NCI-H2029 (cell line): Measurements from ENCODE around the gene ZNF133.
"Not testable (repeated sequence)": the region's sequence is repeated elsewhere in the genome, so short reads cannot be mapped to it uniquely, and the experiment has no call there.

Experiments
- DNase-seq: peaks from one replicate; lab custom pipeline; 2025; lab: John Stamatoyannopoulos, UW

Gene ZNF133

DNA sequence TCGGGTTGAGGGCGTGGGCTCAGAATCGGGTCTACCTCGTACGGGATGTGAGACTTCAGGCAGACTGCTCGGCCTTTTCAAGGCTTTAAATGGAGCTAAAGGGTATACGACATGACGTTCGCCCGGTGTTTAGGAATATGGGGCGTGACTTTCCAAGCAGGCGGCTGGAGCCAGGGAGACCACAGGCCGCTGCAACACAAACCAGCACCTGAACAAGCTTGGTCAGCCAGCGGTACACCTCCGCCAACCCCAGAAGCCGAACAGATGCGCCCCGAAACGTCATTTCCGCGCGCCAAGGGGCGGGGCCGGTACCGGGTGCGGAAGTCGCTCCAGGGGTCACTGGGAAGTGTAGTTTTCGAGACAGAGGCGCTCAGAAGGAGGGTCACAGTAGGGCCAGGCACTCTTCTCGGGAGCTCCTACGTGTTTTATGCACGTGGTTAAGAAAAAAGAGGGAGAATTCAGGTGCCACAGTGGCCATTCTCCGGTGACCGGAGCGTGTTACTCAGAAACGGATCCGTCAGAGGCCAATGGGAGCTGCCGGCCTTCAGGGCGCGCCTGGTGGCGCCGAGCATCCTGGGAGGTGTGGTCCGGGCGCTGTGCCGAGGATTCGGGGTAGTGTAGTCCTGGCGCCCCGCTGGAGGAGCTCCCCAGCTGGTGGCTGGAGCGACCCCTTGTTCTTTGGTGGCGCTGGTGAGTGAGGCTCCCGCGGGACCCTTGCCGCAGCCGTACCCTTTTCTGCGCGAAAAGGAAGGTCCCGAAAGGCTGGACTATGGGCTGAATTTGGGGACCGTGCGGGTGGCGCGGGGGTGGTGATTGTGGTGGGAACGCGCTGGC, at the start of gene ZNF133:
Gene ZNF133, plus strand, starts transcription at position 613 of the 834 bp plus-strand sequence. CDS start 17,160 bp downstream, outside the sequence.
- DNase-seq = peak; percentile 91

DNA sequence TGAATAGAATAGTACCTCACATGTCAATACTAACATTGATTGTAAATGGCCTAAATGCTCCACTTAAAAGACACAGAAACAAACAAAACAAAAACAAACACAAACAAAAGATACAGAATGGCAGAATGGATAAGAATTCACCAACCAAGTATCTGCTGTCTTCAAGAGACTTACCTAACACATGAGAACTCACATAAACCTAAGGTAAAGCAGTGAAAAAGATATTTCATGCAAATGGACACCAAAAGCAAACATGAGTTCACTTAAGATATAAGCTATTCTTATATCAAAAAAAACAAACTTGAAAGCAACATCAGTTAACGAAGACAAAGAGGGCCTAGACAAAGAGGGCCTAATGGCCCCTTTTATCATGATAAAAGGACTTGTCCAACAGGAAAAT, 47.3 kb upstream of the ZNF133 start:
- DNase-seq = no peak

DNA sequence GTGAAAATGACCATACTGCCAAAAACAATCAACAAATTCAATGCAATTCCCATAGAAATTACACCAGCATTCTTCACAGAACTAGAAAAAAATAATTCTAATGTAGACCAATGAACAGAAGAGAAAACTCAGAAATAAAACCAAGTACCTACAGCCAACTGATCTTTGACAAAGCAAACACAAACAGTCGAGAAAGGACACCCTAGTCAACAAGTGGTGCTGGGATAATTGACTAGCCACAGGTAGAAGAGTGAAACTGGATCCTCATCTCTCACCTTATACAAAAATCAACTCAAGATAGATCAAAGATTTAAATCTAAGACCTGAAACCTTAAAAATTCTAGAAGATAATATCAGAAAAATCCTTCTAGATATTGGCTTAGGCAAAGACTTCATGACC, 44.5 kb upstream of the ZNF133 start:
- no peak for DNase-seq

DNA sequence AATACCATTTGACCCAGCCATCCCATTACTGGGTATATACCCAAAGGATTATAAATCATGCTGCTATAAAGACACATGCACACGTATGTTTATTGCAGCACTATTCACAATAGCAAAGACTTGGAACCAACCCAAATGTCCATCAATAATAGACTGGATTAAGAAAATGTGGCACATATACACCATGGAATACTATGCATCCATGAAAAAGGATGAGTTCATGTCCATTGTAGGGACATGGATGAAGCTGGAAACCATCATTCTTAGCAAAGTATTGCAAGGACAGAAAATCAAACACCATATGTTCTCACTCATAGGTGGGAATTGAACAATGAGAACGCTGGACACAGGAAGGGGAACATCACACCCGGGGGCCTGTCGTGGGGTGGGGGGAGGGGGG, 39.8 kb upstream of the ZNF133 start:
- DNase-seq = not testable (repeated sequence)

DNA sequence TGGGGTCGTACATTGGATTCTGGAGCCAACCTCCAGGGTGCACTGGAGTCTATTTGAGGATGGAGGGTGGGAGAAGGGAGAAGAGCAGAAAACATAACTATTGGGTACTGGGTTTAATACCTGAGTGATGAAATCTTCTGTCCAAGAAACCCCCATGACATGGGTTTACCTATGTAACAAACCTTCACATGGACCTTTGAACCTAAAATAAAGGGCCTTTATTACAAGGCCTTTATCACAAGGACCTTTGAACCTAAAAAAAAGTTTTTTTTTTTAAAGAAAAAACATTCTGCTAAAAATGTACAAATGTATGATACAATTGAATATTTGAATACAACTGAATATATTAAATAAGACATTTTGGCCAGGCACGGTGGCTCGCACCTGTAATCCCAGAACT, 38.1 kb upstream of the ZNF133 start:
- no peak for DNase-seq

DNA sequence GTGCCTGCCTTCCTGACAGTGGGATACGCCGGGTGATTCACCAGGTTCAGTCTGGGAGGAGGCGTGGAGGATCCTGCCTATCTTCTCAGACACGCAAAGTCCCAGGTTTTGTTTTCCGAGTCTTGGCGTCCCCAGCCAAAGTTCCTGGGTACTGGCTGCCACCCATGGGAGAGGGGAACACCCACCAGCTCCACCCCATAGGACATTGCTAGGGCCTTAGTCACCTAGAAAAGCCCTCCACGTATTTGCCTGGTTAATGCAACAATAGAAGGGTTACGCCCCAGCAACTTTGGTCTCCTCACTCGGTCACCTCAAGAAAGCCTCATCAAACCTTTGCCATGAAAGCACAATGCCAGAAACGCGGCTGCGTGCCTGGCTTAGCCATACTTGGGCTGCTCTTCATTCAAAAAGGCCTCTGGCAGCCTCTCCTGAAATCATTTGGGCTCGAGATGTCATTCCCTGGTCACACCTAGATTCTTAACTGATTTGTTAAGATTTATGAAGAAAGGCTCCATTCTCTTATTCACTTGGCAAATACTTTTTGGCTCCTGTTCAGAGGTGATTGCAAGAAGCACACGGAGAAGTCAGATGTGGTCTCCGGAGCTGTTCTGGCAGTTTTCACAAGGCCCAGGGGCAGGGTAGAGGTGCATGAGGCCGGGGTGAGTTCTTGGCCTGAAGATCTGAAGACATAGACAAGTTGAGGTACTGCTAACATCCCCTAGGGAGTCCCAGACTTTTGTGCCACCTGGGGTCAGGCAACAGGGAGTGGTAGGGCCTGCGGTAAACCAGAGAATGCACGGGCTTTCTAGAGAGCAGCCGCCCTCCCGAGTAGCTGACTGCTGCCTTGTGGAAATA, 35.5 kb upstream of the ZNF133 start:
- DNase-seq = no peak

DNA sequence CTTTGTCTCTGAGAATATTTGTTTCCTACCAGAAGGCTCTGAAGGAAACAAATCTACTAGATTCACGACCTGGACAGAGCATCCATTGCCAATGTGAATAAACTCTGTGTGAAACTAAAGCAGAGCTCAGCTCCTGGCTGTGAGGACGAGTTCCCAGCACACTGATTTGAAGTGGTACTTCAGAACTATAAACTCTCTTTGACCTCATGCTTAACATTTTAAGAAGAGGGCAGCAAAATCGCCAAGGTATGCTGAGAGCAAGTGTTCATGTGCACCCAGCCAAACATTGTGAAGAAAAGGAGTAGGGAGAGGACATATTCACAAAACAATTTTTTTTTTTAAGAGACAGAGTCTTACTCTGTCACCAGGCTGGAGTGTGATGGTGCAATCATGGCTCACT, 33.7 kb upstream of the ZNF133 start:
- no peak for DNase-seq

DNA sequence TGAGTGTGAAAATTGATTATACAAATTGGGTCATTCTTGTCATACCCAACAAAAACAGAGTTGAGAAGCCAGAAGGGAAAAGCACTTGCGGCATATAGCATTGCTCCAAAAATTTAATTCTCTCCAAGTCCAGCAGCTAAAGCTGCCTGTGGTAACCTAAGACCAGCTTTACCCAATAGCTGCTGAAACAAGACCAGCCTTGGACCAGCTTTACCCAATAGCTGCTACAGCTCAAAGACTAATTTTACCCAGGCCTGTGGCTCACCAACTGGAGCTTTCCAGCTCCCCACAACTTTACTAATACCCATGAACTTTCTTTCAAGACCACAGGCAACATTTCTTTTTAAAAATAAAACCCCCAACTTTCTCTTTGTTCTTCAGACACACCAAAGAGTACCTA, 32.8 kb upstream of the ZNF133 start:
- DNase-seq = no peak

DNA sequence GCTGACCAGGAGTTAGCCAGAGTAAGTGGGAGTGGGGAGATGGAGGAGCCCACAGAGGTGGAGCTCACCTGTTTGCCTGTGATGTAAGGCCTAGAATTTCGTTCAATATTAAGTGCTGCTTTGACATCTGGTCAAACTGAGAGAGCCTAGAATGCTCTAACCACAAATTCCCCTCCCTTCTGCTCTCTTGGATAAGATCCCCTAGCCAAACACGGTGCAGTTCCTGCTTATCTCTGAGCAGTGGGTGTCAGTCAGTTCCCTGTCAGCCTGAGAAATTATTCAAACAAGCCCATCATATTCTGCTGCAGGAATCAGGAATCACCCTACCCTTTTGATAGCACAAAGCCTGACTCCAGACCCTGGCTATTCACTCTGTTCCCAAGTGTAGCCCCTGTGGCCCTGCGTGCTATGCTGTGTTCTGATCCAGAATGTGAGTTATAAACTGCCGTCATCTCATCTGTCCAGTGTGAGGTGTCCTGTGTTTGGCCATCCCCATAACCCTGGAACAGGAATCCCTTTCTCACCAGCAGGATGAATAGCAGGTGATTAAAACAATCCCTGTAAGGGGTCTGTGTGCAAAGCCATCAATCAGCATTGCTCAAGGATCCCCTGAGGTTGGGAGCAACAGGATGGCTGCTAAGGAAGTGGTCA, 31.8 kb upstream of the ZNF133 start:
- DNase-seq = no peak

DNA sequence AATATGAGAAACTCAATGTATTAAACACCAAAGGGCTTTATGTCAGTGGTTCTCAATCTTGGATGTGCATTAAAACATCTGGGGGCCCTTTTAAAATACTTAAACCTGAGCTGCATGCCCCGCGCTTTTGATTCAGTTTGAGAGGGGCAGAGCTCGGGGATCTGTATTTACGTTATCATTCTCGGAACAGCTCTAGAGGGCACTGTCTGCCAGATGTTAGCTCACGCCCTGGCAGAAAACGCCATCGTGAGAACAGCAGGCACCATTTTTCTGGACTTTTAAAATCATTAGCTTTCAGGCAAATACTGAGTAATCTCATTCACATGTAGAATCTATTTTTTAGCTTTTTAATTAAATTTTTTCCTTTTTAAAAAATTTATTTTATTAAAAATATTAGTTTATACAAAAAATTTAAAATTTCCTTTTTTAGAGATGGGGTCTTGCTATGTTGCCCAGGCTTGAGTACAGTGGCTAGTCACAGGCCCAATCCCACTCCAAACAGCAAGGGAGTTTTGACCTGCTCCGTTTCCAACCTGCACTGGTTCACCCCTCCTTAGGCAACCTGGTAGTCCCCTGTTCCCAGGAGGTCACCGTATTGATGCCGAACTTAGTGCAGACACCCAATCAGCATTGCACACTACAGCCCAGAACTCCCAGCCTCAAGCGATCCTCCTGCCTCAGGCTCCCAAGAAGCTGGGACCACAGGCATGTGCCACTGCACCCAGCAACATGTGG, 30.0 kb upstream of the ZNF133 start:
- no peak for DNase-seq

DNA sequence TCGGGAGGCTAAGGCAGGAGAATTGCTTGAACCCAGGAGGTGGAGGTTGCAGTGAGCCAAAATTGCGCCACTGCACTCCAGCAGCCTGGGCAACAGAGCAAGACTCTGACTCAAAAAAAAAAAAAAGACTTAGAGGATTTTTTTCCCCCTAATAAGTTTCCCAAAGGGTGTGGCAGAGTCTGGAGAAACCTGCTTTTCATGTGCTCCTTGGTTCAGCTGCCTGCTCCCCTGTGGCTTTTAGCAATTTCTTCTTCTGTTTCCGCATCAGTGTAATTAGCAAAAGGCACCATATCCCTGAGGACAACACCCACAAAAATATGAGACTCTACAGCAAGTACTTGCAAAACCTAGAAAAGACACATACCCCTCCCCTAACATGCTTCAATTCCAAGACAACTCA, 28.6 kb upstream of the ZNF133 start:
- DNase-seq = no peak

DNA sequence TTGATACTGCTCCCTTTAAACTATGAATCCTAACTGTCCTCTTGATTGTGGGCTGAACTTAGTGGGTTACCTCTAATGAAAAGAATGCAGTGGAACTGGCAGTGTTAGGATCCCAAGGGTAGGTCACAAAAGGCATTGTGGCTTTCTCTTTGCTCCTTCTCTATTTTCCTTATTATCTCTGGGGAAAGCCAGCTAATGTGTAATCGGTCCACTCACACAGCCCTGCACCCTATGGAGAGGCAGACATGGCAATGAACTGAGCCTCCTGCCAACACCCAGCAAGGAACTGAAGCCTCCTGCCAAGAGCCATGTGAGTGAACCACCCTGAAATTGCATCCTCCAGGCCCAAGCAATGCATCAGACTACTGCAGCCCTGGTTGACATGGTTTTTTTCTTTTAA, 24.6 kb upstream of the ZNF133 start:
- DNase-seq = no peak

DNA sequence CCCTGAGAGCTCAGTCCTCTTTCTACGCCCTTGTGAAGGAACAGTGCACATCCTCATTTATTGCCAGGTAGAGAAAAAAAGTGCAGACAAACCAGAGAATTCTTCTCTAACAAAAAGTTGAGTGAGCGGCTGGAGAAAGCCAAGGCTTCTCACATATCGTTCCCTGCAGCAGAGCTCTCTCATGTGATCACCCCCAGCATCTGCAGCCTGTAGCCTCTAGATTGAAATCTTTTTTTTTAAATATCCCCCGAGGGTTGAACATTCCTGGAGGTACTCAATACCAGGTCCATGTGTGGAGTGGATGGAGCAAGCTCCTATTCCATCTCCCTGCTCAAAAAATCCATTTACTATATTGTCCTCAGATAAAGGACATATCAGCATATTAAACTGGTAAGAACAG, 22.9 kb upstream of the ZNF133 start:
- DNase-seq = no peak

DNA sequence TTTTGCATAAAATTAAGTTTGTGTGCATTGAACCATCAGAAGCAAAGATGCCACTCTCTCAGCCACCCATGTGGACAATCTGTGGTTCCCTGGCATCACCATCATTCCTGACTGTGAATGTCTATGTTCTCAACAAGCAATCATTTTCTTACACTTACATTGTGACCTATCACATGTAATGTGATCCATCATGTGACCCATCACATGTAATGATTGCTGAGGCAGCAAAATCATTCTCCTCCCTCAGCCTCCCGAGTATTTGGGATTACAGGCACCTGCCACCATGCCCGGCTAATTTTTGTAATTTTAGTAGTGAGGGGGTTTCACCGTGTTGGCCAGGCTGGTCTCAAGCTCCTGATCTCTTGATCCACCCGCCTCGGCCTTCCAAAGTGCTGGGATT, 22.0 kb upstream of the ZNF133 start:
- DNase-seq = no peak

DNA sequence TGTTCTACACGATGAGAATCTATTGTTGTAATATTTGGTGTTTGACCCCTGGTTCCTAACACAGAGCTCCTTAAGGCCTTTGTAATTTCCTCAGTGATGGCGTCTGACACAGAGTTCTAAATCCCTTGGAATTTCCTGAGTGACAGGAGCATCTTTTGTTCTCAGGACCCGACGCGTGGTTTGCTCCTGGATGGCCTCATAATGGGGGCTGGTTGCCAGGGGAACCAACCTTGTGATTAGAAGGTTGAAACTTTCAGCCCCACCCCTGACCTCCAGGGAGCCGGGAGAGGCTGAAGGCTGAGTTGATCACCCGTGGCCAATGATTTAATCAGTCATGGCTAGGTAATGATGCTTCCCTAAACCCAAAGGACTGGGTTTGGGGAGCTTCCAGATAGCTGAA, 20.5 kb upstream of the ZNF133 start:
- no peak for DNase-seq

DNA sequence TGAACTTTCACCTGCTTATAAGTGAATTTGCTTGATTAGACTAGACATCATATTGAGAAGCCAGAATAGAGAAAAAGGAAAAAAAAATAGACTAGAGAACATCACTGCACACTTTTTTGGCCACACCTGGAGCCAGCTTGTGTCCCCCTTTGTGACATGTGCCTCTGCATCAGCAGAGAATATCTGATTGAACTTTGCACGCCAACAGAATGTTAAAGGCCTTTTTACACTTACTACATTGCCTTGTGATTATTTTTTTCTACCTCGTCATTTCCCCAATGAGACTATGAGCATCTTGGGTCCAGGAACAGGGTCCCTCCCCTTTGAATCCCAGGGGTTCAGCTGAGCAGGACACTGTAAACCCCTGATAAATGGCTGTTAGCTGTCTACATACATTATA, 17.2 kb upstream of the ZNF133 start:
- DNase-seq = no peak

DNA sequence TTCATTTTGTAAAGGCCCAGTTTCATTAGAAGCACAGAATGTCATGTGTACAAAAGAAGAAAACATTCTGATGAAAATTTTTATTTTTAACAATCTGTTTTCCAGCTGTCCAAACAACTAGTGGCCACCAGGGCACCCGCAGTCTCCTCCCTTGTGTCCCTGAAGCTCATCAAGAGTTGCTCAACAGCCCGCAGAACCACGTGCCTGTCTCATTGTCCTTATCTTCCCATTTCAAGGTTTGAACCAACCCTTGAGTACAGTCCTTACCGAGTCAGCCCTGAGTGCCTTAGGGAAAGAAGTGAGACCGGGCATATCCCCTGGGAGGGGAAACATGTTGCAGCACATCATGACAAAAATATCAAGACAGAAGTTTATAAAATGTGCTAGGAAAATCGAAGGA, 15.9 kb upstream of the ZNF133 start:
- DNase-seq = no peak

DNA sequence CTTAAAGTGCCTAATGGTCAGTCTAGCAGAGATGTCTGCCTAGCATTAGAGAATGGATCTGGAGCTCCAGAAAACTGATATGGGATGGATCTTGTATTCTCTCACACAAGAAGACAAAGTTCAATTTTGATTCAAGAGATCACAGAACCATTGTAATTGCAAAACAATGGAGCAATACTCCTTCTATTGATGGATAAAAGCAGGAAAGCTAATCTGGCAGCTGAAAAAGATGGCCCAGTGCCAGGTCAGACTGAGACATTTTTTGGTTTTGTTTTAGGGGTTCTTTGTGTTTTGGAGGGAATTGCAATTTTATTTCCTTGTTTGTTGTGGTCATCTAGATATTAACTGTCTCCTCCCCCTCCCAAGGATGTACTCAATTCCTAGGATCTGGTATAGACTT, 14.6 kb upstream of the ZNF133 start:
- no peak for DNase-seq

DNA sequence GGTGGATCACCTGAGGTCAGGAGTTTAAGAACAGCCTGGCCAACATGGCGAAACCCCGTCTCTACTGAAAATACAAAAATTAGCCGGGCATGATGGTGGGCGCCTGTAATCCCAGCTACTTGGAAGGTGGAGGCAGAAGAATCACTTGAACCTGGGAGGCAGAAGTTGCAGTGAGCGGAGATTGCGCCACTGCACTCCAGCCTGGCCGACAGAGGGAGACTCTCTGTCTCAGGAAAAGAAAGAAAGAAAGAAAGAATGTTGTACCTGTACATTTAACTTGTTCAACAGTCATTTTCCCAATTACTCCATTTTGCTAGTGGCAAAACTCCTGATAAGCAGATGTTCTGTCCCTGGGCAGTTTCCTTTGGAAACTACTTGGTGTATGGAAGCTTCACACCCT, 12.4 kb upstream of the ZNF133 start:
- DNase-seq = not testable (repeated sequence)

DNA sequence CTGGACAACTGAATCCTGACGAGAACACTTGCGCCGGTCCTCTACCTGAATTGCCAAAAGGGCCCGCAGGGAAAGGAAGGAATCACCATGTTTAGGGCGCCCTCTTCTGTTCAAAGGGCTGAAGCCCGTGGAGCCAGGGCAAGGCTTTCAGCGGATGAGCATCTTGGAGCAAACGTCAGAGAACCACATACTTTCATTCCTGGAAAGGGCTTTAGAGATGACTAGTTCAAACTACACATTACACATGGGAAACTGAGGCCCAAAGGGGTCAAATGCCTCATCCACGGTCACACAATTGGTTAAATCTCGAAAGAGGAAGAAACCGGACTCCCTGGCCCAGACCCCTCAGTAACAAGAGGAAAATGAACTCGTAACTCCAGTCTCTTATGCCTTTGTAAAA, 11.5 kb upstream of the ZNF133 start:
- peak; percentile 66 for DNase-seq

DNA sequence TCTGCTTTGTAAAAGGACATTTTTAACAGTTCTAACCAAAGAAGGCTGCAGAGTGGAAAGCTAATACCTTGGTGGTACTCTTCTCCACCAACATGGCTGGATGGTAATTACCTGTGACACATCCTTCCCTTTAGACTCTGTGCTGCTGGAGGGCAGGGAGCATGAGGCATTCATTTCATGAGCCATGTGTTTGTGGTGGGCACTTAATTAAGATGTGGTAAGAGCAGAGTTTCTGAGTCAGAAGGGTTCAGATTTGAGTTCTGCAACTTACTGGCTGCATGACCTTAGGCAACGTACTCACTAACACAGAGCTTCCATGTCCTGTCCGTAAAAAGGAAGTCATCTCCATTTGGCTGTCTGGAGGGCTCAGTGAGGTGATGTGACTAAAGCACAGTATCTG, 9.1 kb upstream of the ZNF133 start:
- DNase-seq = no peak
